Measurements from ENCODE around the gene SLC46A3. TPM values are rescaled to one million over a fixed set of nuclear protein-coding genes. Genes with fewer than 3 reads are reported as not detected.
"Not testable (repeated sequence)": the region's sequence is repeated elsewhere in the genome, so short reads cannot be mapped to it uniquely, and the experiment has no call there.

SLC46A3 gene
- total RNA-seq, 1 donor from 2014 or later, result 39.2 TPM

- no peak for DNase-seq (ENCODE audit: low spot score)
- ATAC-seq, result no peak
Measured at GRCh38 chr13:28685114-28685513, 33.7 kb downstream of the SLC46A3 start.

DNA sequence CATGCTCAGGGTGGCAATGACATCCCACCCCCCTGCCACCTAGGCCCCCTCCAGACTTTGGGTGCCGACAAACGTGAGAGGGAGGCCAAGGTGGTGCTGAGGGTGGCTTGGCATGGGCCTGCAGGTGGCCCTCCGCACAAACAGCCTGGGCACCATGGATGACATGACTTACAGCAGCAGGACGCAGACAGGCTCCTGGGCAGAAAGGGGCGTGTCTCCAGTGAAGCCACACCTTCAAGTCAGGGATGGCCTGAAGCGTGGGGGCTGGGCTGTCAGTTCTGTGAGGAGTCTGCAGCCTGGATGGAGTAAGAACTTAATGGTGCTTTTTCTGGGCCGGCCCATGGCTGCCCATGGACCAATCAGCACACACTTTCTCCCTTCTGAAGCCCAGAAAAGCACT lies 34.5 kb downstream of the SLC46A3 start:
- DNase-seq (ENCODE audit: low spot score), result no peak
- peak; percentile 32 for ATAC-seq

- peak; percentile 64 for ATAC-seq
- not testable (repeated sequence) for DNase-seq (ENCODE audit: low spot score)
Measured at GRCh38 chr13:28683169-28683568, 35.6 kb downstream of the SLC46A3 start.

DNA sequence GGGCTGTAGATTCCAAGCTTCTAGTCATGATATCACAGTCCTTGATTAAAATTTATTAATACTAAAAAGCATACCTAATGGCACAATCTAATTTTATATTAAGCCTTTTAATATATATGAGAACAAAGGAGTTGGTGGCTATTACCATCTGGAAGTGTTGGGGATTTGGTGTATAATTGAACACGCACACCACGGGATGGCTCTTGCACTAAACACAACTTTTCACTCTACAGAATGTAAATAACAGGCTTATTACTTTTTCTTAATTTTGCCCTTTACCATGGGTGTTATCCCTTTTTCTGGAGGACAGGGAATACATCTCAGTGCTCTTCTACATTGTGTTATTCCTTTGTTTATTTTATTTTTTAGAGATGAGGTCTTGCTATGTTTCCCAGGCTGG lies 38.2 kb downstream of the SLC46A3 start:
- ATAC-seq (no peak), DNase-seq (ENCODE audit: low spot score) (no peak)

- ATAC-seq, result peak; percentile 65
- no peak for DNase-seq (ENCODE audit: low spot score)
Measured at GRCh38 chr13:28679628-28680027, 39.1 kb downstream of the SLC46A3 start.

DNA sequence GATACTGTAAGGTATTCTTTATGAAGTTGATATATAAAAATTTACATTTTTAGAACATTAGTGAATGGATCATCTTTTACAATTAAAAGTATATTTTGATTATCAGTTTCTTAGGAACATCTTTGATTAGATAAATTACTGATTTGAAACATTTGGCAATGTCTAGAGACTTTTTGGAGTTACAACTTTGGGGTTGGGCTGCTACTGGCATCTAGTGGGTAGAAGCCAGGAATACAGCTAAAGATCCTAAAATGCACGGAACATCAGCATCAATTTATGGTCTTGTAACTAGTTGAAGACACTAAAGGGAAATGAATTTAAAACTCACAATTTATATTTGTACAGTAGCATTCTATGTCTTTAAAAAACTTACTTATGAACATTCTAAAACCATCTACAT lies 40.0 kb downstream of the SLC46A3 start:
- no peak for DNase-seq (ENCODE audit: low spot score)
- ATAC-seq, result no peak

DNA sequence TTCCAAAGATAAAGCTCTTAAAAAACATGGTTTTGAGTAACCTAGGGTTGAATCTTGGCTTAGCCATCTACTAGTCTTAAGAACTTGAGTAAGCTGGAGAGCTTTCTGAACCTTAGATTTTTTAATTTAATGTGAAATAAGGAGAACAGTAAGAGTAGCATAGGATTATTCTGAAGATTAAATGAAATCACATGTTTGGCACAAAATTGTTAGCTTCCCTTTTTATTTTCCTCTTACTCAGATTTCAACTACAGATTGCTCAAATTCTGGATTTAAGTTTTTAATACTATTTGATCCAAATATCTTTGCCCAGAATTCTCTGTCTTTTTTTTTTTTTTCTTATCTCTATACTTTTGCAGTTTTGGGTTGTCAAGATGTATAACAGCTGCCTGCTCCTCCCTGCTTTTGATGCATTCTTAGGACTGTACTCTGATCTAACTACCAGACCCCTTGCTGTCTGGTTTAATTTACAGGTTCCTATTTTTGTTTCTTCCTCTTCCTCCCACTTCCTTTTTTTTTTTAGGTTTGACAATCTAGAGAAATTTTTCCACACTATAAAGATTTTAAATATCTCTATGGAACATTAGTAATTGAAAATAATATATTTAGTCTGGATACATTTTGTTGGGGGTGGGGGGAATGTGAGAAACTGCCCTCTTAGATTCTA lies 47.5 kb downstream of the SLC46A3 start:
- no peak for DNase-seq (ENCODE audit: low spot score)
- no peak for ATAC-seq

- ATAC-seq (no peak), DNase-seq (ENCODE audit: low spot score) (no peak)
Measured at GRCh38 chr13:28666897-28667488, 51.8 kb downstream of the SLC46A3 start.

DNA sequence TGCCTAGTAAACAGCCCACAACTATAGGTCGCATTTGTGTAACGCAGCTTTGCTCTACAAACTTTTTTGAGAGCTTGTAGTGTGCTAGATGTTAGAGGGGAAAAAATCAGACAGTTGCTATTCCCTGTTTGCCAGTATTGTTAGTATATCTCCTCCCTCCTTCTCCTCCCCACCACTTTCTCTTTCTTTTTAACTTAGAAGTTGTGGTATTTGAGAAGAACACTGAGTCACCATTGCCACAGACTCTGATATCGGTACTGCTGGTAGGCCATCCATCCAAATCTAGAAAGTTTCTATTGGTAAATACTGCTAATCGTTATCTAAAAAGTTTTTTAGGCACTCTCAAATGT lies 59.2 kb downstream of the SLC46A3 start:
- ATAC-seq, result peak; percentile 4
- DNase-seq (ENCODE audit: low spot score), result no peak

DNA sequence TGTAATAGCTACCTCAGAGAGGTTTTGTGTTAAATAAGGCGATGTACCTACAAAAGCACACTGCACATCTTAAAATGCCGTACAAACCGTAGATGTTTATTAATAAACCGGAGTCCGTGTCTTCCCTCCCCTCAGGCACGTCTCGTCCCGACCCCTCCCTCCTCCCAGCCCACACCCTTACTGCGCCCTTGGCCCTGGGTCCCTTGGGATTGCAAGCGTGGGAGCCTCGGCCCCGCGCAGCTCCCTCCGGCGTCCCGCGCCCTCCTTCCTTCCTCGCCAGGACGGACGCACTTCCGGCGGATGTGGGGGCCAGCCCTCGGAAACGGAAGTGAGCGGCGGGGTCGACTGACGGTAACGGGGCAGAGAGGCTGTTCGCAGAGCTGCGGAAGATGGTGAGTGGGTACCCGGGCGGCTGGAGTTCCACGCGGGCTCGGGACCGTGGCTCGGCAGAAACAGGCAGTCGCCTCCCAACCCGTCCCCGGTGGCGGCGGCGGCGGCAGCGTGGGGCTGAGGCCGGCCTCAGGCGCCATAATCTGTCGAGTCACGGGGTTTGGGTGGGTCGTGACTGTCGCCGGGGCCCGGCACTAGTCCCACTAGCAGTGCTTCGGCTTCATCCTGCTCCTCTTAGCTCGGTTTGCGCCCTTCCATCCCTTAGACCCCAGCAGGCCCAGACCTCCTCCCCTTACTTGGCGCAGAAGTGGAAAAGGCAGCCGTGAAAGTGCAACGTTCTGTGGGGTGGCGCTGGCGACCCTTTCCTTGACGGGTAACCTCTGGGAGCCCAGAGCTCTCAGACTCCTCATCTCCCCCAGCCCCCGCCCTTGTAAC lies 59.8 kb downstream of the SLC46A3 start, which contains the start of gene POMP:
Gene POMP (plus strand): TSS at position 335 of the 825 bp plus-strand sequence. CDS start 55 bp downstream, at position 390.
- ATAC-seq (peak; percentile 99), DNase-seq (ENCODE audit: low spot score) (peak; percentile 95)

- ATAC-seq, result peak; percentile 24
- no peak for DNase-seq (ENCODE audit: low spot score)
Measured at GRCh38 chr13:28658539-28658795, 60.3 kb downstream of the SLC46A3 start.

GRCh38 chr13:28657784-28658538 lies 60.8 kb downstream of the SLC46A3 start:
- ATAC-seq, result no peak
- no peak for DNase-seq (ENCODE audit: low spot score)

DNA sequence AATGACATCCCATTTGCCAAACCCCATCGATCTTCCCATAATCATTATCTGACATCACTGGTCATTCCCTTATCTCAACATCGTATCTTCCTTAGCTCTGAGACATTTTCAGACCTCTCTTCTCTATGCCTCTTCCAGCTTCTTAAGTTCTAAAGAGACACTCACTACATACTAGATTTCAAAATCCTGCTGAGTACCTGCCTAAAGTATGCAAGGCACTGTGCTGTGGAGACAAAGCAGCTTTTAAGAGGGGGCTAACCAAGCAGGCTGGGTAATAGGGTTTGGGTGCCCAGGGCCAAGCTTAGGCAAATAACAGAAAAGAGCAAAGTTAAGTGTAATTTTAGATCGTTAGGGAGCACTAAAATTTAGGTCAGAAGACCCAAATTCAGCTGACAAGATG lies 63.2 kb downstream of the SLC46A3 start:
- DNase-seq (ENCODE audit: low spot score) (no peak), ATAC-seq (no peak)

GRCh38 chr13:28654276-28654675 lies 64.5 kb downstream of the SLC46A3 start:
- DNase-seq (ENCODE audit: low spot score) (no peak), ATAC-seq (no peak)

GRCh38 chr13:28653111-28653510 lies 65.7 kb downstream of the SLC46A3 start:
- DNase-seq (ENCODE audit: low spot score) (no peak), ATAC-seq (no peak)

DNA sequence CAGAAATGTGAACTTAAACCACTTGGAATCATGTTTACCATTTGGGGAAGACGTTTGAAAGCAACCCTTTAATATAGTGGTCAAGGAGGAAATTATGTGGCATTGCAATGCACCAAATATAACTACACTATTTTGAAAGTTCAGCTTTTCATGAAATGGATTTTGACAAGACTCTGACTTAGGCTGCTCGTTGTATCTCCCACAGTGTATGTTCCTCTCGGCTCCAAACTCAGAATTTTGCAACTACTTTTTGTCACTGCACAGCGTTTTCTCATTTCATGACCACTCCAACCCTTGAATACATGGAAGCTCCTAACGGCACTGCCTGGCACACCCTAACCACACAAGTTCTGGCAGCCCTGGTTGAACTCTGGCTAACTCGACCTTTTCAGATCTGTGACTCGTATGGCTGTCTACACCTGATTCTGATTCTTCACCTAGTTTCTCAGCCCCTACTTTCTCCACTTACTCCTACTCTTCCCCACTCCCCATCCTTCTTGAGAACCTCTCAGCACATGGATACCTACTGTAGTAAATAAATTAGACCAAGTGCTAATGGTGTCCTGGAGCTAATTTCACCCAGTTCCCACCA lies 66.9 kb downstream of the SLC46A3 start:
- ATAC-seq (no peak), DNase-seq (ENCODE audit: low spot score) (no peak)

DNA sequence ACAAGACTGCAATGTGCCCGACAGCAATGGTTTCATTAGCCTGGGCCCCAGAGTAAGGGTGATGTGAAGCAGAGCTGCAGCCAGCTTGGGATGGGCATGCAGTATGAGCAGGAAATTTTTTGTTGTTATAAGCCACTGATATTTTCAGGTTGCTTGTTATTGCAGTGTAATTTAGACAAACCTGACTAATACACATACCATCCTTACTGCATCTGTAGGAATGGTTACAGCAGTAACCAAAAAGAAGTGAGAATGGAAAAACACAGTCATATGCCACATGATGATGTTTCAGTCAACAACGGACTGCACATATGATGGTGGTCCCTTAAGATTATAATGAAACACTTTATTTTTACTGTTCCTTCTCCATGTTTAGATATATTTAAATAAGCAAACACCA lies 68.5 kb downstream of the SLC46A3 start:
- DNase-seq (ENCODE audit: low spot score) (no peak), ATAC-seq (no peak)

Data from left lobe of liver (tissue), 2 donors.